ENCODE results near the gene RNASE2. TPM values are rescaled to one million over a fixed set of nuclear protein-coding genes. Genes with fewer than 3 reads are reported as not detected.
A peak's percentile ranks its signal among the peaks of the same experiment; 100 is the strongest.
"Not testable (repeated sequence)": the region's sequence is repeated elsewhere in the genome, so short reads cannot be mapped to it uniquely, and the experiment has no call there.

The RNASE2 gene
- polyA plus RNA-seq (ENCODE audit: insufficient read length in 10 of 10) = 1 to 10 TPM in 5 of 10 donors, under 1 TPM in 5; 0.50 to 2.4 (median 0.99) TPM
- long read RNA-seq, donor 1, partial matches to known transcripts = 0 of 1 reads
- long read RNA-seq, donor 1, other reads (novel, unspliced or antisense) = 0 of 1 reads
- long read RNA-seq, donor 2 = 0 reads
- long read RNA-seq, donor 3 = 0 reads
- long read RNA-seq, donor 4 = 0 reads
- long read RNA-seq, donor 5 = 0 reads
- long read RNA-seq, donor 6, partial matches to known transcripts = 0 of 1 reads
- long read RNA-seq, donor 6, other reads (novel, unspliced or antisense) = 0 of 1 reads
- long read RNA-seq, donor 7 = 0 reads
- long read RNA-seq, donor 8 = 0 reads
- long read RNA-seq, donor 9 = 0 reads

DNA sequence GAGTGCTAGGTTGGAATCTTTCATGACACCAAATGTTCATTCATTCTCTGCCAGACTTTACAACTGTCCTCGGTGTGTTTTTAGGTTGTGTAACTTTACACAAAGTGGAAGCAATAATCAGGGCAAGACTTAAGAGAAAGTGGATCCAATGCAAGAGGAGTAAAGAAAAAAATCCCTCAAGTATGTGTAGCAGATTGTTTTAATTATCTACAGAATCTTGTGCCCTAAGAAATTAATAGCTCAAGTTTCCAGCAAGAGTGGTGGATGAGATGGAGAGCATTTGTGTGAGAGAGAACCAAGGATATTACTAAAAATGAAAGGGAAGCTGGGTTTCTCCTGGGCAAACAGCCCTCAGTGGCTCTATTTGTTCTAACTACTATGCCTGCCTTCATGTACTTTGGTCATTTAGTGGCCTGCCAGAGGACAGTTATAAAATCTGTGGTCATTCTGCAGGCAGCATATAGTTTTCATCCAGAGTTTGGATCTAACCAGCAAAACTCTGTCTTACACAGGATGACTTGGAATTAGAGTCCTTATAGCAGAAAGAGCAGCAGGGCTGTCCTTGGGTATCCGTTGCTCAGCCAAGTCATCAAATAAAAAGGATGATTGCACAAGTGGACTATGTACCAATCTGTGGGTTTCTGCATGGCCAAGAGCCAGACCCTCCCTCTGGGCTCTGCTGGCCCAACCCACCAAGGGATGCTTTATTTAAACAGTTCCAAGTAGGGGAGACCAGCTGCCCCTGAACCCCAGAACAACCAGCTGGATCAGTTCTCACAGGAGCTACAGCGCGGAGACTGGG, at the start of gene RNASE2:
TSS of gene RNASE2 (plus strand) at position 752 of the 802 bp plus-strand sequence. CDS start 285 bp downstream, outside the sequence.
- DNase-seq = not testable (repeated sequence)

DNA sequence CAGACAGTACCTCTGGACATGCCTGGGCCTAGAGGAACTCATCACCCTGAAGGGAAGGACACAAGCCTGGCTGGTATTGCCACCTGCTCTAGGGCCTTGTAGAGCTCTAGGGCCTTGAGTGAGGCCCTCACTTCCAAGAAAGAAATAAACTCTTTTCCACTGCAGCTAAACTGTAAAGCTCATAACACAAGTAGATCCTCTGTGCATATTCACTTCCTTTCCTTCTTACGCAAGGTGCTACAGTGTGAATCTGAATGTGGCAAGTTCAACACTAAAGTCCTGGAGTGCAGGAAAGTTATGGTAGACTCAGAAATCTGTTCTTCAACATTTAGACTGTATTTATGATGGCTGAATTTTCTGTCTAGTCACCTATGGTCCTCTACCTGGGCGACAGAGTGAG, 49.6 kb upstream of the RNASE2 start:
- no peak for DNase-seq

DNA sequence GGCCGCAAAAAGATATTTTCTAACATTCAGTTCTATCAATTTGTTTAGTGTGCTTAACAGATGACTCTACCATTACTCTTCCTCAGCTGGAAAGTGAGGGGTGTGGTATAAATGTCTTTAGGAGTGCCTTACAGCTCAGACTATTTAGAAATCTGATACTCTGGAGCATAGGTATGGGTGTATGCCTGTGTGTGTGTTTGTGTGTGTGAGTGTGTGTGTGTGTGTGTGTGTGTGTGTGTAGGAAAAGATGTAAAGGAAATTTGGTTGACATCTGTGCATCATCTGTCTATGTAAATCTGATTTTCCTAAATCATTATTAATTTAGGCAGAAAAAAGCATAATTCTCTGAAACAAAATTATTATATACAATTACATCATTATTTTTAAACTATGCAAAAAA, 48.1 kb upstream of the RNASE2 start:
- DNase-seq = no peak

DNA sequence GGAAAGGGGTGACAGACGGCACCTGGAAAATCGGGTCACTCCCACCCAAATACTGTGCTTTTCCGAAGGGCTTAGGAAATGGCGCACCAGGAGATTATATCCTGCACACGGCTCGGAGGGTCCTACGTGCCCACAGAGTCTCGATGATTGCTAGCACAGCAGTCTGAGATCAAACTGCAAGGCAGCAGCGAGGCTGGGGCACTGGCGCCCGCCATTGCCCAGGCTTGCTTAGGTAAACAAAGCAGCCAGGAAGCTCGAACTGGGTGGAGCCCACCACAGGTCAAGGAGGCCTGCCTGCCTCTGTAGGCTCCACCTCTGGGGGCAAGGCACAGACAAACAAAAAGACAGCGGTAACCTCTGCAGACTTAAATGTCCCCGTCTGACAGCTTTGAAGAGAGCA, 44.5 kb upstream of the RNASE2 start:
- DNase-seq = not testable (repeated sequence)

DNA sequence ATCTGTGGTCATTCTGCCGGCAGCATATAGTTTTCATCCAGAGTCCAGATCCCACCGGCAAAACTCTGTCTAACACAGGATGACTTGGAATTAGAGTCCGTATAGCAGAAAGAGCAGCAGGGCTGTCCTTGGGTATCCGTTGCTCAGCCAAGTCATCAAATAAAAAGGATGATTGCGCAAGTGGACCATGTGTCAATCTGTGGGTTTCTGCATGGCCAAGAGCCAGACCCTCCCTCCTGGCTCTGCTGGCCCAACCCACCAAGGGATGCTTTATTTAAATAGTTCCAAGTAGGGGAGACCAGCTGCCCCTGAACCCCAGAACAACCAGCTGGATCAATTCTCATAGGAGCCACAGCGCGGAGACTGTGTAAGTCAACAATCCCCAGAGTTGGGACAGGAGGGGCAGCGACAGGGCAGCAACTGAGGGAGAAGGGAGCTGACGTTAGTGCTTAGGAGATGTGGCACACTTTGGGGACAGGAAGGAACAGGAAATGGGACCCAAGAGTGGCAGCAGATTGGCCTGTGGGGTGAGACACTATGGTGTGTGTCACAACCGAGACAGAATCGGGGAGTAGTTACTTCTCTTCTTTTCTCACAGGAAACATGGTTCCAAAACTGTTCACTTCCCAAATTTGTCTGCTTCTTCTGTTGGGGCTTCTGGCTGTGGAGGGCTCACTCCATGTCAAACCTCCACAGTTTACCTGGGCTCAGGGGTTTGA, 36.1 kb upstream of the RNASE2 start:
- DNase-seq = peak in 1 of 3 donors; percentile 6

DNA sequence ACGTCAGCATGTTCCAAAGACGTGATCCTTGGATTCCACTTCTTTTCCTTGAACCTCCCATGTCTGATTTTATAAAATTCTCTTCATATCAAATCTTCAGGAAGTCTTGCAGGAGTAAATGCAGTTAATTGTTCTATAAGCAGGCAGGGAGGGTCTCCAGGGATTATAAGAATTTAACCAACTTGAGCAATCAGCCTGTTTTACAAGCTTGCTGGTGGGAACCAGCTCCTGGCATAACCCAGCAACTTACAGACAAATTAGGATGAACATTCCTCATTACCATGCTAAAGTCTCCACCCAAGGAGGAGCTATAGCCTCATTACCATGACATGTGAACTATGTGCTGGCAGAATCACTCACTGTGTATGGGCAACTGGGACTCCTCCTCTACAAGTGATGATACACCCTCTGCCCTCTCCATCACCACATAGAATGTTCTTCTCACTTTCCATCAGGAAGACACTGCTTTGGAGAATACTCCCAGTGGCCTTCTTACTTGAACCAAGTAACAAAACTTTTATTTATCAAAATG, 31.5 kb upstream of the RNASE2 start:
- DNase-seq = not testable (repeated sequence)

DNA sequence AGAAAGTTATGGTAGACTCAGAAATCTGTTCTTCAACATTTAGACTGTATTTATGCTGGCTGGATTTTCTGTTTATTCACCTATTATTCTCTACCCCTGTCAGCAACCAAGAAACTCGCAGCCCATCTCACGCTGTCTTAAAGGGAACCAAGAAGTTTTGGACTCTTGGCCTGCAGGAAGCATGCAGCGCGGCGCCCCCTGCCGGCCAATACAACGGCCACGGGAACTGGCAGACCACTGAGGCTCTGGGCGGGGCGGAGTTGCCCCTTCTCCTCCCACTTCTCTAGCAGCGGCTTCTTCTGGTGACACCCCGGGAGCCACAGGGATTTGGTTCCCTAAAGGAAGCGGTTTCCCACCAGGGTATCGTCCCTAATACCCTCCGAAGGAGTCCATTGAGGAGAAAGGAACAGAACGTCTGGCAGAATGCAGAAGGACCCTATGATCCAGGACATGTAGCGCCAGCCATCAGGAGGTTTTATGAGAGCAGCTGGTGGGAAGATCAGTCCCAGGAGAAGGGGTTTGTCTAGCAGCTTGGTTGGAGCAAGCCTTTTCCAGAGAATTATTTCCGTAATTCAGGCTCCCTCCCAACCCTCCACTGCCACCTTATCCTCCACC, 21.0 kb upstream of the RNASE2 start:
- DNase-seq = peak in 2 of 3 donors; percentile 0 to 11

DNA sequence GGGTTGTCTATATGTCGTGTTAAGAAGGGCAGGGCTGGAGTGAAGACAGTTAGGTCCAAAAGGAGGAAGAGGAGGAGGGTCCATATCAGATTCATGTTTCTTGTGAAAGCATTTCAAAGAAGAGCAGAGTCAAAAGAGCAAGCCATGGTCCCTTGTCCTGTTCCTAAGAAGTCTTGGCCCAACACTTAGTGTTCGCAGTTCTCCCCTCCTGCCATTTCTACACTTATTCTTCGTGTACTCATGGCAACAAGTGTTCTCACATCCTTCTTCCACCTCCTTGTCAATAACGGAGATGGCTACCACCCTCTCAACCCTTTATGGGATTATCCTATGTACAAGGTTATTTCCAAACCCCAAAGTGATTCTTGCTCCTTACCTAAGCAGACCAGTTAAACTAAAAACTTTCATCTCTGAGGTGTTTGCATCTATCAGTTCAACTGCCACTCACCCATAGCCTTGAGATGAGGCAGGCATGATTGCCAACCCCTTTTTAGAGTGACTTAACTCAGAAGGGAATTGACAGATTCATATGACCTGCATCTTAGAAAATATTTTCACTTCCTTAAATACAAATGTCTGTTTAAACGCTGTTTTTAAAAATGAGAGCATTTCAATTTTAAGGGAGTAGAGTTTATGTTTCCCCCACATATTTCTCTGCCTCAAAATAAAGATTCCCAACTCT, 19.8 kb upstream of the RNASE2 start:
- no peak for DNase-seq

DNA sequence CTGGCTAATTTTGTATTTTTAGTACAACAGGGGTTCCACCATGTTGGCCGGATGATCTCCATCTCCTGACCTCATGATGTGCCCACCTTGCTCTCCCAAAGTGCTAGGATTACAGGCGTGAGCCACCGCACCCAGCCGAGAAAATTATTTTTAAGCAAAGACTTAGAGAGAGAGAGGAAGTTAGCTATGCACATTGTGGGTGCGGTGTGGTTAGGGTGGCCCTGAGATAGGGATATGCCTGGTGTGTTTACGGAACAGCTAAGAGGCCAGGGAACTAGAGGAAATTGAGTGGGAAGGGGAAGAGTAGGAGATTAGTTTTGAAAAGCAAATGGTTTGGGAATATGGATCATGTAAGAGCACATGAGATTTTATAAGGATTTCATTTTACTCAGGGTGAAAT, 10.1 kb upstream of the RNASE2 start:
- DNase-seq = not testable (repeated sequence)

DNA sequence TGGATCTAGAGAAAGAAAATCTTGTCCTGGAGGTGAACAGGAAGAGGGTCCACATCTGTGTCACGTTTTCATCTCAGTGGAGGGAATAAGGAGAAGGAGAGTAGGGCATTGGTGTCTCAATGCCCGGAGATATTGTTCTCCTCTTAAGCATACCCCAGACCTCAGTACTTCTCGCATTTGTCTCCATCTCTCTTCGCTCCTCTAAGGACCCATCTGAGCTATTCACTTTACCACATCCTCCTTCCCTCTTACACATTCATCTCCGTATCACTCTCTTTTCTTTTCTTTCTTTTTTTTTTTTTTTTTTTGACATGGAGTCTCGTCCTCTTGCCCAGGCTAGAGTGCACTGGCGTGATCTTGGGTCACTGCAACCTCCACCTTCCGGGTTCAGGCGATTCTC, 8.6 kb upstream of the RNASE2 start:
- not testable (repeated sequence) for DNase-seq

DNA sequence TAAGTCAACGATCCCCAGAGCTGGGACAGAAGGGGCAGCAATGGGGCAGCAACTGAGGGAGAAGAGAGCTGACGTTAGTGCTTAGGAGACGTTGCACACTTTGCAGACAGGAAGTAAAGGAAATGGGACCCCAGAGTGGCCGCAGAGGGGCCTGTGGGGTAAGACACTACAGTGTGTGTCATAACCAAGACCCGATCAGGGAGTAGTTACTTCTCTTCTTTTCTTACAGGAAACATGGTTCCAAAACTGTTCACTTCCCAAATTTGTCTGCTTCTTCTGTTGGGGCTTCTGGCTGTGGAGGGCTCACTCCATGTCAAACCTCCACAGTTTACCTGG, 219 bp downstream of the RNASE2 start:
- not testable (repeated sequence) for DNase-seq

DNA sequence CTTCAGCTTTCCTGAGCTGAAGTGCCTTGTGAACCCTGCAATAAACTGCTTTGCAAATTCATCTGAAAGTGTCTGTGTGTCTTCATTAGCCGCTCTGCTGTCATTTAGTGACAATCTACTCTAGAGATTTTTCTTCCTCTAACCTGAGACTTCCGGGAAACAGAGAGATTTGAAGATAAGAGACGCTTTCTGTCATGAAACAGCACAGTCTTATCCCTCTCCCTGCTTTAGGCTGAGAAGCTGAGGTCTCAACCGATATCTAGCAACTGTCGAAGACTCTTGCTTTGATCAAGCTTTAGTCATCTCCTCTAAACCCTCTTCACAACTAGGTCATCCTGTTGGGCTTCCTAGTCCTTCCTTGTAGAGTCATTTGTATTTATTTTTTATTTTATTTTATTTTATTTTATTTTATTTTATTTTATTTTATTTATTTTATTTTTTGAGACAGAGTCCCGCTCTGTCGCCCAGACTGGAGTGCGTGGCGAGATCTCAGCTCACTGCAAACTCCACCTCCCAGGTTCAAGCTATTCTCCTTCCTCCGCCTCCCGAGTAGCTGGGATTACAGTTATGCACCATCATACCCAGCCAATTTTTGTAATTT, 1.2 kb downstream of the RNASE2 start:
- DNase-seq = no peak

DNA sequence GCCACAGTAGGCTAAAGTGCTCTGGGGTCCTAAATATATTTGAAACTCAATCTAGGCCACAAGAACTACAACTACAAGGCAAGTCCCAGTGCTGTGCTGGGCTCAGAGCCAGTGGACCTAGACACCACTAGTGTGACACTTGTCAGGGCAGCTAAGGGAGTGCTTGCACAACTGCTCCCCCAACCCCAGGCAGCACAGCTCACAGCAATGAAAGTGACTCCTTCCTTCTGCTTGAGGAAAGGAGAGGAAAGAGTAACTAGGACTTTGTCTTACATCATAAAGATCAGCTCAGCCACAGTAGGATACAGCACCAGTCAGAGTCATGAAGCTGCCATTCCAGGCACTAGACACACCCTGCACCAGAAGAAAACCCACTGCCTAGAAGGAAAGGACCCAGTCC, 3.7 kb downstream of the RNASE2 start:
- not testable (repeated sequence) for DNase-seq

DNA sequence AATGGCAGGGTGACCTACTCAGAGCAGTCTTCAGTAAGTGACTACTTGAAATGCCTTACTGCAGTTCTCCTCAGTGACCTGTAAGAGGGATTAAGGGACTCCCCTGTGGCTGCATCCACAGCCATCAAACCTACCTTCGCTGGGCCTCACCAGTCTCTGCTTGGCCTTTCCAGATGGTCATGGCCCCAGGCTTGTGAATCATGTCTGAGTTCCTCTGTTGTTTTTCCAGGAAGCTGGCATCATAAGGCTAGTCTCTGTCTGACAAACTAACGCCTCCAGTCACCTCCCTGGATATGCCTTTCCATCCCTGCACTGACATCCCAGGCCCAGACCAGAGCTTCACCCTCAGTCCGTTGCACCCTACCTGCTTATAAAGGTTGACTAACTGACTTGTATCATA, 14.0 kb downstream of the RNASE2 start:
- no peak for DNase-seq

DNA sequence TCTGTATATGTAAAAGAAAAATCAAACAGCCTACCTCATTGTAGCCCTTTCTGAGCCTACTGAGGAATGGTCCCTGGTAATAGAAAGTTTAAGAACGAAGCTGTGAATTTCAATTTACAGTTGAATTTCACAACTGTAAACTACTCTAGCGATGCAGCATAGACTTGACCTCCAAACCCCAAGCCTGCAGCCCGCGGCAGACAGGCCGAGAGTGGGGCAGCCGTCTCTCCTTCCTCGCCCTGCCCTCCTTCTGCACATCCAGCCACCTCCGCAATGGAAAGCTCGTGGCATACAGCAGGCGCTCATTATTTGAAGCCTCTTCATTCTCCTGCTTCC, 15.3 kb downstream of the RNASE2 start:
- DNase-seq = no peak

DNA sequence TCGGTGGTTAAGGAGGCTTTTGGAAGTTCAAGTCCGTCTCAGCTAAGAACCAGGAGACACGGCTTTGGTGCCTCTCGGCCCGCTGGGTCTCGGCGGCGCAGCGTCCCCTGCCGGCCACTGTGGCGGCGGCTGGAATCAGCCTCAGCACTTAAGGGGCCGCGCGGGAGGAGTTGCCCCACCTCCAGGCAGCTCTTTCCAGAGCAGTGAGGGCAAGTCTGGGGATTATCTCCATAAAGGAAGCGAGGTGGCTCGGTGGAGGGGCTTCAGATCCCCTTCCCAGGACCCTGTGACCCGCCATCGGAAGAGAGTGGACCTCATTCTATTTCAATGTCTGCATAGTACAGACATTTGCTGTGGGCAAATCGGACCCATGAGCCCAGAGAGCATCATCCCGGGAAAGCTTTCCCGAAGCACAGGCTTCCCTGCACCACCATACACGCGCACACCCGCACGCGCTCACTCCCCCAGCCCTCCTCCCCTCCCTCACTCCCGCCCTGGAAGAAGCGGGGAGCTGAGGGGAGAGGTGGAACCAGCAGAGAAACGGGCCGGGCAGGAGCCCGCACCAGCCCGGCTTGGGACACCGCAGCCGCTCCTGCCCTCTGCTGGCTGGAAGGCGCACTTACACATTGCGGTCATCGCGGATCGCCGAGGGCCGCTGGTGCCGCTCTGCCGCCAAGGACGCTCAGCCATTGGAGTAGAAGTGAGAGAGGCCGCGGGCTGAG, 15.9 kb downstream of the RNASE2 start:
- peak; percentile 75 to 93 (median 86) for DNase-seq

DNA sequence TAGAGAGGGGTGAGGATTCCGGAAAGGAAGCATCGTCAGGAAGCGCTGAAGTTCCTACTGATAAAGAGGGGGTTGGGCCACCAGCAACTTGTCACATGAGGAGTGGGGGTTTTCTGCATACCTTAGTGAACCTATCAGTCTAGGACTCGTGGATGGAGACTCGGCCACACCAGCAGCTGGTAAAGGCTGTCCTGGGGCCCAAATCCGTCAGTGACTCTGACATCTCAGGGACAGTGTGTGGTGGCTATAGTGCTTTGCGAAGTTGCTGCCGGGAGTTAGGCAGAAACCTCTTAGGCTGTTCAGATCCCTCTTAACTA, 16.4 kb downstream of the RNASE2 start:
- DNase-seq = no peak

DNA sequence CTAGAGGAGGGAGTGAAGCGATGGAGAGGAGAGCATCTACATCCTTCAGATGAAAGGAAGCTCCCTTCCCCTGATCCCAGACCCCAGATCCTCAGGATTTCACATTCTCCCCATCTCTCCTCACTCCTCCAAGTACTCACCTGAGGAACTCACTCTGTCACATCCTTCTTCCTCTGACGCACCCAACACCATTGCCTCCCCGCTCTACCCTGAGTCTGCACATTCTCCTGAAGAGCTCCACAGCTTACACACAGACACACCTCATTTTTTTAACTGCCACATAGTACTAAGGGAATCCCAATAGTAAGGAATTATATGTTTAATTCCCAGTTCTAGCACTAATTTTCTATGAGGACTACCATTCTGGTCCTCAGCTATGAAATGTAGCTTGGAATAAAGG, 18.2 kb downstream of the RNASE2 start:
- no peak for DNase-seq

DNA sequence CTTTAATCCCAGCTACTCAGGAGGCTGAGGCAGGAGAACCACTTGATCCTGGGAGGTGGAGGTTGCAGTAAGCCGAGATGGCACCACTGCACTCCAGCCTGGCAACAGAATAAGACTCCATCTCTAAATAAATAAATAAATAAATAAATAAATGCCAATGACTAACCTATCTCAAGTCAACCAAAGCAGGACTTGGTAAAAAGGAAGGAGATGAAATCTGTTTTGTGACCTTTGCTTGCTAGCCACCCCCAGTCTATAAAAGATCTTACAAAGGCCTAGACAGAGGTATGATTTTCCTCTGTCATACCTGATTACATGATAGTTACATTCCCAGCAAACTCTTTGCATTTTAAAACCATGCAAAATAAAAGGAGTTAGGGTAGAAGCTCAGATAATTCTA, 21.0 kb downstream of the RNASE2 start:
- no peak for DNase-seq

DNA sequence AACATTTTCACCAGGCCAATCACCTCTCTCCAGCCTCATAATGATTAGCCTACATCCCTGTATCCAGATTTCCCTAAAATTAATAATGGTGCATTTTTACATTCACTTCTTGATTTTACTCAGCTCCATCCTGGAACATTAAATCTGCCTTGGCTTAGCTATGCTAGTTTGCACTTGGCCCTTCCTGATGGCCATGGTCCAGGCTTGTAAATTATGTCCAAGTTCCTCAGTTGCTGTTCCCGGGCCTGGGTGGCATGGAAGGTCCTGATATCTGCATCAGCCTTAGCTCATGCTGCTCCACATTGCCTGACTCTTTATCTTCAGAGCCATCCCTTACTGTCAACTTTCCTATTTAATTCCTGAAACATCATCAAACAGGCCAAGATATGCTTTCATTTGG, 23.4 kb downstream of the RNASE2 start:
- DNase-seq = no peak

All from muscle of back (tissue), 13 donors.